GOT3 (cell line): ENCODE measurements around the gene AGFG1.

Source experiments
- DNase-seq: peaks from one replicate; lab custom pipeline; 2025; ENCODE audit warnings: mixed read lengths; lab: John Stamatoyannopoulos, UW

Gene AGFG1

DNA sequence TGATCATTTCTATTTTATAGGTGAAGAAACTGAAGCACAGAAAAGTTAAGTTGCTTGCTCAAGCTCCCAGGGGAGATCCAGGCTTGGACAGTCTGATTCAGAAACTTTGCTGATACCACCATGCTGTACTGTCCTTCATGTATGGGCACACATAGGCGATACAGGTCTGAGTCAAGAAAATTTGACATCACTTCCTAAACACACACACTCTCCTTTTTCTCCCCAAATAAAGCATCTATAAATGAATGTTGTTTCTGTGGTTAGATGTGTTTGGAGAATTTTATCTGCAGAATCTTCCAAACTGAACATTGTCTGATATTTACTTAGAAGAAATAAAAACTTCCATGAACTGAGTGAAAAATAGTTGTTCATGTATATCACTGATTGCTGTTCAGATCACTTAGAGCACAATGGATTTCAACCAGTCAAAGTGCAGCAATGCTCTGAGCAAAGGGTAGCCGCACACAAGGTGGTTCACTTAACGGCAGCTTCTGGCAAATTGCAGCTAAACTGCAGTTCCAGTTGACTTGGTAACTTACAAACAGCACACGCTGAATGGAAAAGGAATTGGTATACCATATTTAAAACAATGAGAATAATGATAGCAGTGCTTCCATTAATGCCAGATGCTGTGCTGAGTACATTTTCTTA is 10.0 kb upstream of the AGFG1 start:
- no peak for DNase-seq

DNA sequence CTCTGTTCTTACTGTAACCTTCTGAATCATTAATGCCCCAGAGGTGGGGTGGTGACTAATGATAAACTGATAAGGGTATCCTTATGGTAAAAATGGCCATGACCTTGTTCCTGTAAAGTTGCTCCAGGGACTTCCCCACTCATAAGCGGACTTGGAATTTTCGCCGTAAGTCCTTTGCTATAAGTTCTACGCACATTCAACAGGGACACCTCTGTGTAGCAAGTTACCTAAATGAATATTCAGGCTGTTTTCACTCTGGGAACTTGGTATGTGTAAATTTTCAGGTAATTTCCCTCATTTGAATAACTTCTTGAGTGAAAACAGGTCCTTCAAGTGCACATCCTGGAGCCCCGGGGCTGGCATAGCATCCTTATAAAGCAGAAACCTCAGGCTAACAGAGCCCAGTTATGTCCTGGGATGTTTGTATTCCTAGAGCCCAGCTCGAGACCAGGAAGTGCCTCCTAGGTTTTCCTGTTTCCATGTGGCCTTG is 9.4 kb upstream of the AGFG1 start:
- DNase-seq = no peak

DNA sequence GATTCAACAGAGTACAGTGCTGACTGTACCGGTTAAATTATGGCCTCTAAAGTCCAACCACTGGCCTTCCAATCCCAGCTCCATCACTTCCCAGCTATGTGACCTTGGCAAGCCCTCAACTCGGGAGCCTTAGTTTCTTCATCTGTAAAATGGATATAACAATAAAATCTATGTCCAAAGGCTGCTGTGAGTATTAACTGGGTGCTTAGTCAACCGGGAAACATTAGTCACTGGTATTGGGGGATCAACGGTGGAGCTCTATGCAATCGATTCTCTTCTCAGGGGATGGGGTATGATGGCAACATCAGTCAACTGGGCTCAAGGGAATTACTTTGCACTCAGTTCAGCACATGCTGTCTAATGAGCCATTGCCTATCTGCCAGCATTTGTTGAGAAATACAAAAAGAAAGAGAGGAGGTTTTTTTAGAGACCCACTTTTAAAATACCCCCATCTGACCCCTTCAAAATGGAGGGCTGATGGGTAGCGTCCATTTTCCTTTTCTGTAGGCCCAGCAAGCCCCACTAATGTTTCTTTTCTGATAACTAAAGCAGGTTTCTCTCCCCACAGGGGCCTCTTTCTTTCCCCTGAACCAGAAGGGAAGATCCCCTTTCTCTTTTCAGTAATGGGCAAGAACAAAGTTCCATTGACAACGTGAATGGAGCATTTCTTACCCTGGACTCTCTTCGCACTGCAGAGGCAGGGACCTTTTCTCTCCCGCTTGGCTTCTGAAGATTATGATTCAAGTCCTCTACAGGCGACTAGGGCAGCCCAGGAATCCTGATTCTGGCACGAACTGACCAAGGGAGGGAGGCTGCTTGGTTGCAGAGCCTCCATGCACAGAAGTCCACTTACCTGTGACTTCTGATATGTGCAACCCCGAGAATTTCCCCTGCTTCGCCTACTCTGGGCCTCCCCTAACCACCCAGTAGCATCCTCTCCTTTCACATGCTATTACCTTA is 8.7 kb upstream of the AGFG1 start:
- DNase-seq = no peak

DNA sequence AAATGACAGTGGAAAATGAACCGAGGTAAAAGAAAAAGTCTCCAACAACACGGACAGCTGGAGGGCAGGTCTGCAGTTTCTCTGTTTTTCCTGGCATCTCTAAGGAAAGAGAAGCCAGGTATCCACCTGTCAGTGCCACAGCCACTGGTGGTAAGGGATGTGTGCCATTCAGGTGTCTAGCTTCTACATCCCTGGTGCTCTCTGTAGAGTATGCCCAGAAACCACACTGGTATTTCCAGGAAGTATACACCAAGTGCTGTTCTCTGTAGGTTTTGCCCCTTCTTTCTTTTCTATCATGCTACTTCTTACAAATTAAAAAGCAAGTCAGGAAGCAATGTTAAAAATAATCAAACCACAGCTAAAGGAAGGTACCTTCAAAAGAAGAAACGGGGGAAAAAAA is 7.6 kb upstream of the AGFG1 start:
- DNase-seq = no peak

DNA sequence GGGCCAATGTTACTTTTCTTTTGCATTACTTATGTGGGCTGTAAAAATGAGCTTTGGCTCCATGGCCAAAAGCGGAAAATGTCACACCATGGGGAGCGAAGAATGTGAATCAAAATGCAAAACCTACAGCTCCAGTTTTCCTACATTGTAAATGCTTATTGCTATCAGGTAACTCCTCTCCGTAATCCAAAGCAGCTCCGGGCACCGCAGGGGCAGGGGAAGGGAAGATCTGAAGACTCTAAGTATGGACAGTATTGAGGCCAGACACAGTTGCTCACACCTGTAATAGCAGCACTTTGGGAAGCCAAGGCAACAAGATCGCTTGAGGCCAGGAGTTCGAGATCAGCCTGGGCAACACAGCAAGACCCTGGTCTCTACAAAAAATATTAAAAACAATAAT is 7.1 kb upstream of the AGFG1 start:
- DNase-seq = no peak

DNA sequence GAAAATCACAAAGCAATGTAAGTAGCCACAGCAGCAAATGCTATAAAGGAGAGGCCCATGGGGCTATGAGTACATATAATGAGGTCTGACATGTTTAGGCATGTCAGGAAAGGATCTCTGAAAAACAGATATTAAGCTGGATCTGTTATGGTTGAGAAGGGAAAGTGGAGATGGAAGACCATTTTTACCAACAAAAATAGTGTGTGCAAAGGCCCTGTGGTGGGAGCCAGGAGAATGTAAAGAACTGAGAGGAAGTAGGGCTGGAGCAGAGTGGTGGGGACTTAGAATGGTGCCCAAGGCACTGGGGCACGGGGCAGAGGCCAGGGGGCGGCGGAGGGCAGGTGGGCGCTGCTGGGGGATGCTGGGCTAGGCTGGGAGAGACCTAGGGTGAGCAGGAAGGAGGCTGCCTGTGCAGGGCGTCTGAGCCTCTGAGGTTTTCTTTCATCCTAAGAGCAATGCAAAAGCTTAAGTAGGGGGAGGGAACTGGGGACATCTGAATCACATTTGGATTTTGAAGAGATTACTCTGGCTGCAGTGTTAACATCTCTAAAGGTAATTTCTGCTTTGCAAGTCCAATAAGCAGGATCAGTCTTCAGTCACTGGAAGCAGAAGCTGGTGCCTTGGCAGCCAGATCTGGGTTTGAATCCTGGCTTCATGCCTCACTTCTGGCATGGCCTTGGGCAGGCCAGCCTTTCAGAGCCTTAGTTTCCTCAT is 4.9 kb upstream of the AGFG1 start:
- no peak for DNase-seq

DNA sequence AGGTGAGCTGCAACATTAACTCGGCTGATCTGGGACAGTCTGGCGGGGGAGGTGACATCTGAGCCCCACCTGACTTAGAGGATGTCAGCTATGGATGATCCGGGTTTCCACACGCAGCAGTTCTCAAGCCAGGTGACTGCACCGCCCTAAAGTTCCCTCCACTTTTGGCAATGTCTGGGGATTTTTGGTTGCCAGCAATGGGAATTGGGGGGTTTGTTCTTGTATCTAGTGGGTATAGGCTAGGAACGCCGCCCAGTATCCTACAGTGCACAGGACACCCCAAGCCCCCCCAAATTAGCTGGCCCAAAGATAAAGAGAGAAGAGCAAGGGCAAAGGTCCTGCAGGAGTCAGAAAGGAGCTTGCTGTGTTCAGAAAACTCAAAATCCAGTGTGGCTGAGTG is 544 bp upstream of the AGFG1 start:
- DNase-seq = no peak

DNA sequence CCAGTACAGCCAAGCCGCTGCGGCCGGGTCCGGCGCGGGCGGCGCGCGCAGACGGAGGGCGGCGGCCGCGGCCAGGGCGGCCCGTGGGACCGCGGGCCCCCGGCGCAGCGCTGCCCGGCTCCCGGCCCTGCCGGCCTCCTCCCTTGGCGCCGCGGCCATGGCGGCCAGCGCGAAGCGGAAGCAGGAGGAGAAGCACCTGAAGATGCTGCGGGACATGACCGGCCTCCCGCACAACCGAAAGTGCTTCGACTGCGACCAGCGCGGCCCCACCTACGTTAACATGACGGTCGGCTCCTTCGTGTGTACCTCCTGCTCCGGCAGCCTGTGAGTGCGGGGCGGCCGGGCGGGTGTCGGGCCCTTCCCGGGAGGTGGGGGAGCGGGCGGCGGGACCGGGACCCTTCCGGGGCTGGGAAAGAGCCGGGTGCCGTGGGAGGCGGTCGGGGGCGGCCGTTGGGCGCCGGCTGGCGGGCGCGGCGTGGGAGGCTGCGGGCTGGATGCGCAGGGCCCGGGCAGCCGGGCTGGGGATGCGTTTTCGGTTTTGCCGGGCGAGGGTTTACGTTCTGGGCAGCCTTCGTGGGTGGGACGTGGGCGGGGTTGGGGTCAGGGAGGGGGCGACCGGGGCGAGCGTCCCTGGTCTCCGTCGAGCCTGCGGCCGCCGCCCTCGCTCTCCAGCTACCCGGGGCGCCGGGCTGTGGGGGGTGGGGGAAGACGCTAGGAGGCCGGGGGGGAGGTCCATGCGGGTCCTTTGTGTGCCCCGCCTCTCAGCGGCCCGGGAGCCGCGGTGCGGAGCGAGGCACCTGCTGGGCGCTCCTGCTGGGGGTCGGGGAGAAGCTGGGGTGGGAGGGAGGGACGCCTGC is 537 bp downstream of the AGFG1 start:
- DNase-seq = no peak

DNA sequence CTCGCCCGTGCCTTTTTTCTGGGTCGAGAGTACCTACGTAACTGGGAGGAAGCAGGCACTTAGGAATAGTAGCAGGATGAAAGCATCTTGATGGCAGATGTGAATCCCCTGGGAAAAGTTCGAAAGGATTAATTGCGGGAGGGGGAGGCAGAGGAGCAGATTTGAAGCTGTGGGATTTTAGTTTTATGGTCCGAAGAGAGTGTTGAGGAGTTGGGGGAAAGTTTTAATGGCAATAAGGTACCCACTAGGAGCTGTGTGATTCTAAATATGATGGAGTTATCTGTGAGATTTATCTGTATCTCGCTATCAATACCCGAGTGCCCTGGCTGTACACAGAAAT is 1.1 kb downstream of the AGFG1 start:
- DNase-seq = no peak

DNA sequence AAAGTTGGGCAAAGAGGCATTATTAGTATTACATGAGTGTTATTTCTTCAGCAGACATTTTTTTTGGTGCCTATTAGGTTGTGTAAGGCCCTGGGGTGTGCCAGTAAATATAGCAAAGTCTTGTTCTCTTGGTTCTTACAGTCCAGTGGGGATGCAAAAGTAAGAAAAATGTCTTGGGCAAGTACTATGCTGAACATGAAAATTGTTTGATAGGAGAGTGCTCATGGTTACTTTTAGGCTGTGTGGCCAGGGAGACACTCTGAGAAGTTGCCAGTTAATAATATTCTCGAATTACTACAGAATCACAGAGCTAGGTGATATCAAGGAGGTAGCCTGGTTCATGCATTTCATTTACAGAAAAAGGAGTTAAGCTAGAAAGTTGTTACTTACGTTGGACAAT is 1.9 kb downstream of the AGFG1 start:
- DNase-seq = no peak

DNA sequence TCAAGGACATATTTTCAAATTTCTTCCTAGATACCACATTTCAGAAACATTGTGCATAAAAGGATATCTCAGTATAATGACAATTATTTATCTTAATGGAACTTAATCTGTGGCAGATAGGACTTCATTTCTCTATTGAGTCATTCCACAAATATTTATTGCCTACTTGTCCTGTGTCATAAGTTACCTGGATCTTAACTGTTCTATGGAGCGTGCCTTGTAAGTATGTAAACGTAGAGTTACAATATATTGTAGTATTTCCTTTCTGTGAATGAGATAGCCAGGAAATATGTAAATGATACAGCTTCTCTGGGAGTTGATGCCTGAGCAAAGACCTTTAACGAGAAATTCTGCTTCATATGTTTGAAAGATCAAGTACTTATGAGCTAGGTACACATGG is 2.5 kb downstream of the AGFG1 start:
- DNase-seq = no peak

DNA sequence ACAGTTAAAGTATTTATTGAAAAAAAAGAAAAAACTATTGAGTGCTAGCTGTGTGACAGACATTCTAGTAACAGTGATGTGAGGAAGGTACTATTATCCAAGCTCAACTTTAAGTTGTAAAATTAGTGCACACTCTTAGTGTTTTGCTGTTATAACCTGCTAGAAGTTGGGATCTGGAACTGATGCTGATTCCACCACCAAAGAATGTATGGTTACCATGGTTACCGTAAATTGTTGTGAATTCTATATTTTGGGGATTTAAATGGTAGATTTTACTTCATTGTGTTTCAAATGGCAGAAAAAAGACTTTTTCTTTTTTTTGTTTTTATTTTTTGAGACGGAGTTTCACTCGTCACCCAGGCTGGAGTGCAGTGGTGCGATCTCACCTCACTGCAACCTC is 5.3 kb downstream of the AGFG1 start:
- no peak for DNase-seq

DNA sequence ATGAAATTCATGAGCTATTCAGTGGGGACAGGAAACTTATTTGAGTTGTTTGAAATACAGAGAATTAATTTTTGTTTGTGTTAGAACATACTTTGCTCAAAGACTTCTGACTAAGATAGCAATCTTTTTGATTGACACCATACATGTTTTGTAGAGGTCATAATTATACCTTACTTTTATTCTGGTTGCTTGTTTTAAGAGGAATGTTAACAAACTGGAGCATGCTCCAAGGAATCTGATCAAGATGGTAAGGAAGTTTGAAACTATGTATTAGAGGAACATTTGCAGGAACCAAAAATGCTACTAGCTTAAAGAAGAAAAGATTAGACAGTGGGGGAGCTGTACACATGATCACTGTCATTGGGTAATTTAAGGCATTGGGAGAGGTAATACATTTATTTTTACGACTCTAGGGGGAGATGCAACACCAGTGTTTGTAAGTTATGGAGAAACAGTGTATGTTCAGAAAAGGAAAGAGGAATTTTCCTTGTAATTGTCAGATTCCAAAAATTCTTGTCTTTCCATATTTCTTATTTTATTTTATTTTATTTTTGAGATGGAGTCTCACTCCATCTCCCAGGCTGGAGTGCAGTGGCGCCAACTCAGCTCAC is 8.0 kb downstream of the AGFG1 start:
- DNase-seq = no peak

DNA sequence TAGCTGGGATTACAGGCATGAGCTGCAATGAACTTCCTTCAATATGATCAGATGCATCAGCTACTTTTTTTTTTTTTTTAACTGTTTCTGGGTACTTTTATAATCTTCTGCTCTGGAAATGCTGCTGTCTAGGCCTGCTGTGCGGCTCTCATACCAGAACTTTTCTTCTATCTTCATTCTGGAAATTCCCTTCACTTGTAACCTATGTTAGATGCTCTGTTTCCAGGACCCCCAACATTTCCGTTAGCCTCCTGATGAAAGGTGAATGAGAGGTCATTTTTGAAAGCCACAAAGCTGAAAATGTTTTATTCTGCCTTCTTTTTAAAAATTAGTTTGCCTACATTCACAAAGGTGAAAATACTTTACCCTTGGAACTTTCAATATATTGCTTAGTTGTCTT is 8.6 kb downstream of the AGFG1 start:
- DNase-seq = no peak

DNA sequence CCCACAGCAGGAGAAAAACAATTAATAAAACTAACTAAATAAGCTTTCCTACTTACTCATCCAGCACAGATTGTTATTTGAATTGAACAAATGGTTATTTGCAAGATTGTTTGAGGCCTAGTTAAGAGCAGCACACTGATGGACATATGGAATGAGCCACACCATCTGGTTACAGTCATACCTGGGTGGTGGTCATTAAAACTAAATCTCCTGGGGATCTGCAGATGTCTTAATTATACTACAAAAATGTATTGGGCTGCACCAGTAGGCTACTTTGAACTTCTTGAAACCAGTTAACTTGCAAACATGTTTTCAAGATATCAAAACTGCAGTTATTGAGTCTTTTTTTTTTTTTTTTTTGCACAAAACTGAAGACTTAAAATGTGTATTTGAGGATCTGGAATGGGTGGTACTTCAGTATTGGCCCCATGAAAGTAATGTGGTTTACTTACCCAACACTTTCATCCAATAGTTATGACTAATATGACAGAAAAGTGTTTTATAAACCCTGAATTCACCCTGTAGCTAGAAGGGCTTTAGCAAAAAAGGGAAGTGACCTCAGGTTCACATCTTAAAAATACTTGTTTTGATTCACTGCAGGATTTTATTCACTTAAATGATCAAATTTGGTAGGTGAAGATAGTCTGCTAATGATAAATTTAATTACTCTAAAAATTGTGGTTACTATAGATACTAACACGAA is 10.8 kb downstream of the AGFG1 start:
- no peak for DNase-seq

DNA sequence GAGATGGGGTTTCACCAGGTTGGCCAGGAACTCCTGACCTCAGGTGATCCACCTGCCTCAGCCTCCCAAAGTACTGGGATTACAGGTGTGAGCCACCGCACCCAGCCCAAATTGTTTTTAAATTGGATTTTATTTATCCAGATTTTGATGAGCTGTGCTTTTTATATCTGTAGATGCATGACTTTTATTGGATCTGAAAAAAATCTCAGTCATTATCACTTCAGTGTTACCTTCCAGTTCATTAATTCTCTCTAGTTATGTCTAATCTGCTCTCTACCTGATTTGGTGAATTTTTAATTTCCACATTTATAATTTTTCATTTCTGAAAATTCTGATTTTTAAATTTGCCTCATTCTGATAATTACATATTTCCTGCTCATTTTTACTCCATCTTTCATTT is 13.5 kb downstream of the AGFG1 start:
- DNase-seq = no peak

DNA sequence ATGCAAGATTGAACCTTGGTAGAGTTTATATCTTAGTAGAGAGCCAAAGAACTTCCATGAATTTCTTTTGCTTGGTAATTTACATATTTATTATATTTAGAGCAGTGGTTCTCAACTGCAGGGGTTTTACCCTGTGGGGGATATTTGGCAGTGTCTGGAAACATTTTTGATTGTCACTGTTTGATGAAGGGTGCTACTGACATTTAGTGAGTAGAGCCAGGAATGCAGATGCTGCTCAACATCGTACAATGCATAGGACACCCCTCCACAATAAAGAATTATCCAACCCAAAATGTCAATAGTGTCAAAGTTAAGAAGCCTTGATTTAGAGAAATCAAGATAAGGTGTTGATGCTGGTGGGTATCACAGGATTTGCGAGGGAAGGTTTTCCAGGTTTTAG is 14.7 kb downstream of the AGFG1 start:
- no peak for DNase-seq

DNA sequence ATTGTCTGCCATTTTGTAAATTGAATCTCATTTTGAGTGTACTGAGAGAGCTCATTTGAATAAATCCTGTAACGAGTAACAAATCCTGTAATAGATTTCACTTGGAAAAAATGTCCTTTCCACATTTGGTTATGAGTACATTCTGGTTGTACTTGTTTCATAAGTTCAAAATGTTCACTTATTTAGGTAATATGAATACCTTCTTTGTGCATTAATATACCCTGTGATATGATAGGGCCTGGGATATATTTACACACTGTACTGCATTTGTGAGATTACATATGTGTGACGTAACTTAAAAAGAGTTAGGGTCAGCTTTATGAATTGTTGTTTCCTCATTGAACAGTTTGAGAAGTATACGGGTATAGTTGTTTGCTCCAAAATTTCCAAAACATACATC is 16.1 kb downstream of the AGFG1 start:
- no peak for DNase-seq

DNA sequence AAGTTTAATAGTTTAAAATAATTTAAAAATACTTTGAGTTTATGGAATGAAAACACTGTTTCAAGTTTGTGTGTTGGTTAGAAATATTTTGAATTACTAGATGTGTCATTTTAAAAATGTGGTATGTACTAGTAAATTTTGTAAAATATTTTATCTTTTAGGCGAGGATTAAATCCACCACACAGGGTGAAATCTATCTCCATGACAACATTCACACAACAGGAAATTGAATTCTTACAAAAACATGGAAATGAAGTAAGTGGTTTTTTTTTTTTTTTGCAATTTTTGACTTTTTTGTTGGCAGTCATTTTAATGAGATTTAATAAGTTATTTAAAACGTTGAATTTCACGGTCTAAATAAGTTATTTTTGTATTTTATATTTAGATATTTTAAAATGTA is 19.4 kb downstream of the AGFG1 start:
- DNase-seq = no peak

DNA sequence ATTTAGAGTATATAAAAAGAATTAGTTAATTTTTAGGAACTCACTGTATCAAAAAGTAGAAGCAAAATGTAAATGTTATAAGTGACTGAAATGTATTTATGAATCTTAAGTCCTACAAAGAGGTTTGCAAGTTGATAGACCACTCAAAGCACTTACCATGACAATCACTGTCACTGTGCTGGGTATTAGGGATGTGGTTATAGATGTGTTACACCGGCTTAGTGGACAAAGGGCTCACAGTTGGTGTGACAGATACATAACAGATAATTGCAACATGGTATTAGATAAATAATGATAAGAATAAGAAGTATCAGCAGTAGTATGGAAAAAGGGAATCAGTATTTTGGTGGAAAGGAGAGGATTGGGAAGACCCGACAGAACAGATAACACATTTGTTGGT is 21.6 kb downstream of the AGFG1 start:
- no peak for DNase-seq

DNA sequence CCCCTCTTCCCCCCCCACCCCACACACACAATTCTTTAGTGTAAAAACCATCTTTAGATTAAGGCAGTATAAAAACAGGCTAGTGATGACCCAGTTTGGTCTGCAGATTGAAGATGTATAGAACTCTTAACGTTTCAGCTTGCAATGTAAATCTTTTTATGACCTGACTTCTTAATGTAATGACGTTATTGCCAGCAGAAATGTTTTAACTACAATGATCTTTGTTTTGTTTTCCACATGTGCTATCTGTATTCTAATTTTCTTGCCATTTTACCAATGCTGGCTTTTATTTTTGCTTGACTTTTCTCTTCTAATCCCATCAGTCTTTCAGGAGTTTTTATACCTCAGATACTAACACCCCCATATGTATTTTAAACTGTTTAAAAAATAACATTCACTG is 25.2 kb downstream of the AGFG1 start:
- DNase-seq = no peak
